PFSK-1 (cell line): Measurements from ENCODE around the gene MNX1.

Experiments used
- FOXP2 ChIP-seq: optimal IDR thresholded peaks from 2 replicates; pipeline ENCODE3; 2011; ENCODE audit warnings: borderline replicate concordance, control low read depth, inconsistent platforms; ENCODE audit not compliant: insufficient read depth; ENCODE audit errors: extremely low read length, extremely low read depth
- POLR2AphosphoS5 ChIP-seq: IDR thresholded peaks from 2 replicates; pipeline ENCODE4 v1.6.1; 2012; ENCODE audit warnings: low read depth, mild to moderate bottlenecking, control low read depth, low read length, moderate library complexity
- SIN3A ChIP-seq: IDR thresholded peaks from 2 replicates; pipeline ENCODE4 v1.6.1; 2012; ENCODE audit warnings: mild to moderate bottlenecking, low read length, moderate library complexity, borderline replicate concordance; ENCODE audit not compliant: insufficient read depth
- TAF1 ChIP-seq: IDR thresholded peaks from 2 replicates; pipeline ENCODE4 v1.6.1; 2012; ENCODE audit warnings: low read length, control low read depth, borderline replicate concordance; ENCODE audit not compliant: insufficient read depth
- TF ChIP-seq, protein P1 (sequence below), 2 experiments: IDR thresholded peaks; 2 replicates each; pipeline versions ENCODE4 v1.6.1 to v1.8.0; 2011 to 2012; ENCODE audit warnings: low read depth in 2 of 2, low read length in 2 of 2, control low read depth in 1 of 2, inconsistent platforms in 1 of 2, mild to moderate bottlenecking in 1 of 2, moderate library complexity in 1 of 2; ENCODE audit not compliant: insufficient read depth in 1 of 2

MNX1 gene

GRCh38 chr7:157056957-157057902 lies 46.8 kb upstream of the MNX1 start:
- no peak for TF ChIP-seq TAF1
- no peak for TF ChIP-seq SIN3A
- TF ChIP-seq POLR2AphosphoS5: no peak

DNA sequence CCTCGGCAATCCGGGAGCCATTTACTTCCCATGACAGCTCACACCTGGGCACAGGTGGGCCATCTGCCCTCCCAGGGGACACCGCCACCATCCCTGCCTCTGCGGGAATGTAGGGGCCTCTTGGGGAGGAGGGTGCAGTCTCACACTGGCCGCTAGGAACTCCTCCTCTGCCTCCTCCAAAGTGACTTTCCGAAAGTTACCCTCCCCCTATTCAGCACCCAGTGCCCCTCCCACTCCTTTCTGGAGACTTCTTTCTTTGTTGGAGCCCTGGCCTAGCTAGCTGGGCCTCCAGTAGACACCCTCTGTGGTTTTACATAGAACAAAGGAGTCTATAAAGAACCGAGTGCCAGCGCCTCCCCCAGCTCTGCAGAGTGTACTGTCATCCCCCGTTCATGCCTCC lies 45.8 kb upstream of the MNX1 start:
- TF ChIP-seq TAF1: no peak
- TF ChIP-seq FOXP2: no peak
- TF ChIP-seq, protein P1, sequence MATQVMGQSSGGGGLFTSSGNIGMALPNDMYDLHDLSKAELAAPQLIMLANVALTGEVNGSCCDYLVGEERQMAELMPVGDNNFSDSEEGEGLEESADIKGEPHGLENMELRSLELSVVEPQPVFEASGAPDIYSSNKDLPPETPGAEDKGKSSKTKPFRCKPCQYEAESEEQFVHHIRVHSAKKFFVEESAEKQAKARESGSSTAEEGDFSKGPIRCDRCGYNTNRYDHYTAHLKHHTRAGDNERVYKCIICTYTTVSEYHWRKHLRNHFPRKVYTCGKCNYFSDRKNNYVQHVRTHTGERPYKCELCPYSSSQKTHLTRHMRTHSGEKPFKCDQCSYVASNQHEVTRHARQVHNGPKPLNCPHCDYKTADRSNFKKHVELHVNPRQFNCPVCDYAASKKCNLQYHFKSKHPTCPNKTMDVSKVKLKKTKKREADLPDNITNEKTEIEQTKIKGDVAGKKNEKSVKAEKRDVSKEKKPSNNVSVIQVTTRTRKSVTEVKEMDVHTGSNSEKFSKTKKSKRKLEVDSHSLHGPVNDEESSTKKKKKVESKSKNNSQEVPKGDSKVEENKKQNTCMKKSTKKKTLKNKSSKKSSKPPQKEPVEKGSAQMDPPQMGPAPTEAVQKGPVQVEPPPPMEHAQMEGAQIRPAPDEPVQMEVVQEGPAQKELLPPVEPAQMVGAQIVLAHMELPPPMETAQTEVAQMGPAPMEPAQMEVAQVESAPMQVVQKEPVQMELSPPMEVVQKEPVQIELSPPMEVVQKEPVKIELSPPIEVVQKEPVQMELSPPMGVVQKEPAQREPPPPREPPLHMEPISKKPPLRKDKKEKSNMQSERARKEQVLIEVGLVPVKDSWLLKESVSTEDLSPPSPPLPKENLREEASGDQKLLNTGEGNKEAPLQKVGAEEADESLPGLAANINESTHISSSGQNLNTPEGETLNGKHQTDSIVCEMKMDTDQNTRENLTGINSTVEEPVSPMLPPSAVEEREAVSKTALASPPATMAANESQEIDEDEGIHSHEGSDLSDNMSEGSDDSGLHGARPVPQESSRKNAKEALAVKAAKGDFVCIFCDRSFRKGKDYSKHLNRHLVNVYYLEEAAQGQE (IDR thresholded peaks at IDR 0.05; ENCODE audit: insufficient read depth in 1 of 2, low read depth in 2 of 2, low read length in 2 of 2): no peak
- TF ChIP-seq SIN3A: no peak
- TF ChIP-seq POLR2AphosphoS5: no peak

DNA sequence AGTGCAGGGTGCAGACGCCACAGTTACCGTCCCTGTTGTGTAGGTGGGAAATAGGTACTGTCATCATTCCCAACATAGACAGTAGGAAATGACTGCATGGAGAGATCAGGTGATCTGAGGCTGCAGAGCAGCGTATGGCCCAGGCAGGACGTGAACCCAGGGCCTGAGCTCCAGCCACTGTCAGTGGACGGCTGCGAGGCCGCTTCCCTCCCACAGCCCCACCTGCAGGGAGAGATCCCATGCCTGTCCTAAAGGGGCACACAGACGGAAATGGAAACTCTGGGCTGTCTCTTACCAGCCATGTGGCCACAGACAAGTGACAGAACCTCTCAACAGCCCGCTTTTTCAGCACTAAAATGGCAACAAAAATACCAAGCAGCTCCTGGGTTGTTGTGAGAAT lies 44.5 kb upstream of the MNX1 start:
- TF ChIP-seq TAF1 (no peak), SIN3A (no peak), POLR2AphosphoS5 (no peak), FOXP2 (no peak)
- TF ChIP-seq, protein P1 (IDR thresholded peaks at IDR 0.05; ENCODE audit: insufficient read depth in 1 of 2, low read depth in 2 of 2, low read length in 2 of 2): no peak

DNA sequence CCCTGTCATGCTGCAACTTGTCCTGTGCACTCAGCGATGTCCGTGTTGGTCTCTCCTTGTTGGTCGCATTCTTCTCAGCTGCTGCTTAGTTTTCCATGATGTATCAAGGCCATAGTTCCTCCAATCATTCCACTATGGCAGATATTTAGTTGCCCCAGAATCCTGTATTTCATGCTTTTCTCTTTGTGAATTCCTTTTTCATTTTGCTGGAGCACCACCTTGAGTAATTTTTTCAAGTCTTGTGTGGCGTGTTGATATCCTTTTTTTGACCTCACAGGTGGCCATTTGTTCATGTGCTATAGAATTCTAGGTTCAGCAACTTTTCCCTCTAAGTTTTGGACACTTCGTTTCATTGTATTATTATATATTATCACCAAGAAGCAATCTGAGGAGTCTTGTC lies 42.7 kb upstream of the MNX1 start:
- no peak for TF ChIP-seq FOXP2
- TF ChIP-seq, protein P1 (IDR thresholded peaks at IDR 0.05; ENCODE audit: insufficient read depth in 1 of 2, low read depth in 2 of 2, low read length in 2 of 2): no peak
- TF ChIP-seq TAF1: no peak
- no peak for TF ChIP-seq SIN3A
- no peak for TF ChIP-seq POLR2AphosphoS5

DNA sequence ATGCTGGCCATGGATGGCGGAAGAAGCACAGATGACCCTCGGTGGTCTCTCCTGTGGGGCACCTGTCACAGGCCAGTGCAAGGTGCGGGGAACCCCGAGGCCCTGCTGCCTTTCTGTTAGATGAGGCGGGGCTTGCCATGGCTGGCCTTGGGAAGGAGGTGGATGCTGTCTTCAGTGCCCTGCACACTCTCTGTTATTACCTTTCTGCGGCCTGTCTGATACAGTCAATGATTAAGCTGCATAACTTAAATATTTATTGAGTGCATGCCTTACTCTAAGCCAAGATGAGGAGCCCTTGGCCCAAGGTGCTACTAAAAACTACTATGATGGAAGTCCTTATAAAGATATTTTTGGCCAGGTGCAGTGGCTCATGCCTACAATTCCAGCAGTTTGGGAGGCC lies 36.7 kb upstream of the MNX1 start:
- TF ChIP-seq FOXP2 (no peak), TAF1 (no peak), POLR2AphosphoS5 (no peak), SIN3A (no peak)
- TF ChIP-seq, protein P1 (IDR thresholded peaks at IDR 0.05; ENCODE audit: insufficient read depth in 1 of 2, low read depth in 2 of 2, low read length in 2 of 2): no peak
